GM21367 (cell line): ENCODE results near the gene NDUFB7.
"Not testable (repeated sequence)": the region's sequence is repeated elsewhere in the genome, so short reads cannot be mapped to it uniquely, and the experiment has no call there.

Source experiments
- ATAC-seq: cut with Tn5 transposase; IDR thresholded peaks from one replicate; pipeline ENCODE4 v1.9.1; 2021; ENCODE audit not compliant: unreplicated experiment

The NDUFB7 gene

DNA sequence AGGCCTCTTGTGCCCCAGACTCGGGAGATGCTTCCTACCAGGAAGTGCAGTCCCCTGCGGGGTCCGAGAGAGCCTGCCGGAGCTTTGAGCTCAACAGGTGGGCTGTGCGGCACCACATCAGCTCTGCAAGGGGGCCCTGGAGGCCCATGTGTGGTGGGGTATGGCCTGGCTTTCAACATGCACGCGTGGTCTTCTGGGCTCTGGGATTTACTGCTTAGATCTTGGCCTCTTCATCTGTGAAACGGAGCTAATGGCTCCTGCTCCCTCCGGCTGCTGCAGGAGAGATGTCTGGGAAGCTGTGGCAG is 18.0 kb downstream of the NDUFB7 start:
- no peak for ATAC-seq

DNA sequence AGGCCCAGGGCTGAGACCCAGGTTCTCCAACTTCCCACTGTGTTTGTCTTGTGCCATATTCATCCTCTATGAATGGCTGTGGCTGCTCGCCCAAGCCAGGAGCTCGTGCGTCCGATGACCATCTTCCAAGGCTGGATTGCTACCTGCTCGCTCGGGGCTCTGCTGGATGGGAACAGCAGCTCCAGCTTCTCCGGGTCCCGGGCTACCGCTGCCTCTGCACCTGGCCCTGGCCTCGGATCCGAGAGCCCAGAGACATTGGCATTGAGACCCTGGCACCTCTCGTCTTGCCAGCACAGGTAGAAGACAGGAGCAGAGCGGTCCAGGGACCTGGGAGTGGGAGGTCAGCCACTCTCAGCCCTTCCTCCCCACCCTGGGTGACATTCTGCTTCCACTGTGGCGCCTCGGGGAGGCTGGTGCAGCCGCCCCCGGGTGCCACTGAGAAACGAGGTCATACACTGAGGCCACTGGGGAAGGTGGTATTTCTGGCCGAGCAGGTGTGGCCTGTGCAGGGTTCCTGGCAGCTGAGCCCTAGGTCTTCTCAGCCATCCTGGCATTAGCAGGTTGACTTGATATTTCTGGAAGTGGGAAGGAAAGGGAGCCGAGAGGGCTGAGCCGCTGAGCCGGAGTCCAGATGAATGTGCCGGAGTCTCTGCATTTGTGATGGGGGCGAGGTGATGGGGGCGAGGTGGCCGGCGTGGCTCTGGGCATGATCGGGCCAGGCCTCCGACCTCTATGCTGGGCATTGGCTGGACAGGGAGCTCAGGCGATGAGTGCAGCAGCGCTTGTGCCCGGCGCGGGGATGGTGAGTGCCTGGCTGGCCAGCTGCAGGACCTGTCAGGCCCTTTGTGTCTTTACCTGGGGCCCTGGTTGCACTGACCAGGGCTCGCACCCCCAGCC is 18.6 kb downstream of the NDUFB7 start:
- no peak for ATAC-seq

DNA sequence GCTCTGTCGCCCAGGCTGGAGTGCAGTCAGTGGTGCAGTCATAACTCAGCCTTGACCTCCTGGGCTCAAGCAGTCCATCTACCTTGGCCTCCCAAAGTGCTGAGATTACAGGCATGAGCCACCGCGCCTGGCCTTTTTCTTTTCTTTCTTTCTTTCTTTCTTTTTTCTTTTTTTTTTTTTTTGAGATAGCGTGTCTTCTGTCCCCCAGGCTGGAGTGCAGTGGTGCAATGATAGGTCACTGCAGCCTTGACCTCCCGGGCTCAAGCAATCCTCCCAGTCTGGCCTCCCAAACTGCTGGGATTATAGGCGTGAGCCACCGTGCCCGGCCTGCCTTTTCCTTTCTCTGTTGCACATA is 19.9 kb downstream of the NDUFB7 start:
- not testable (repeated sequence) for ATAC-seq

DNA sequence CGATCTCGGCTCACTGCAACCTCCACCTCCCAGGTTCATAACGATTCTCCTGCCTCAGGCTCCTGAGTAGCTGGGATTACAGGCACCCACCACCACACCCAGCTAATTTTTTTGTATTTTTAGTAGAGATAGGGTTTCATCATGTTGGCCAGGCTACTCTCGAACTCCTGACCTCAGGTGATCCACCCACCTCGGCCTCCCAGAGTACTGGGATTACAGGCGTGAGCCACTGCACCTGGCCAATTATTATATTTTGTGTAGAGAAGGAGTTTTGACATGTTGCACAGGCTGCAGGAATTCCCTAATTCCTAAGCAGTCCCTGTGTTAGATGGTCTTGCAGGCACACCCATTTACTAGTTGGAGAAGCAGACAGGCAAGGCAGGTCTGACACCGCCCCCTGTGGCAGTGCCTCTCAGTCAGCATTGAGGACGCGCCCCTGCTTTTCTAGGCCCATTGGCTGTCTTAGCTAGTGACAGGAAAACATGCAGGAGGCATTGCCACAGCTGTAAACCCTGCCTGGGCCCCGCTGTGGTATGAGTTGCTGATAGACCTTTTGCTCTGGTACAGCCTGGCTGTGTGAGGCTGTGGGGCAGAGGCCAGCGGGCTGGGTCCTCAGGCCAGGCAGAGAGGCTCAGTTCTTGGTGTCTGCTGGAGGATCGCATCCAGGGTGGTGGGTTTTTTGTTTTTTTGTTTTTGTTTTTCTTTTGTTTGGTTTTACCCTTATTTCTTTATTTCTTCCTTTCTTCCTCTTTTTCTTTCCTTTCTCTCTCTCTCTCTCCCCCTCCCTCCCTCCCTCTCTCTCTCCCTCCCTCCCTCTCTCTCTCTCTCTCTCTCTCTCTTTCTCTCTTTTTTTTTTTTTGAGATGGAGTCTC is 20.5 kb downstream of the NDUFB7 start:
- ATAC-seq, result not testable (repeated sequence)

DNA sequence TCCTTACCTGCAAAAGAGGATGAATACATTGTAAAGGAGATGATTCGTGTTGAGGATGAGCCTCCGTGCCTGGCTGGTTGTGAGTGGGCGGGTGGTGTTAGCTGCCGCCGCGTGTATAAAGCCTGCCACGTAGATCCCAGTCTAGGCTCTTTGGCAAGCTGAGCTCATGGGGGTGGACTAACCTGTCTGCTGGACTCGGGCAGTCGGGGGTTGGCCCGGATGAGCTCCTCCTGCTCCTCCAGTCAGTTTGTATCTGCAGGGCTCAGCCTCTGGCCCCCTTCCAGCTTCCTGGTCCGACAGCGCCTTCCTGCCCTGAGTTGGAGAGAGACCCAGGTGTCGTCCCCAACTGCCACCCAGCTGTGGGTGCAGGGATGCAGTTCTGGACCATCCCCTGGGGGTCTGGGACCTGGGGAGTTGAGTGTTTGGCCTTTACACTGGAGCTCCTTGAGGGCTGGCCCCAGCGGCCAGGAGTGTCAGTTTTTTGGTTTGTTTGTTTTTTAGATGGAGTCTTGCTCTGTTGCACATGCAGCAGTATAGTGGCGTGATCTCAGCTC is 21.6 kb downstream of the NDUFB7 start:
- no peak for ATAC-seq

DNA sequence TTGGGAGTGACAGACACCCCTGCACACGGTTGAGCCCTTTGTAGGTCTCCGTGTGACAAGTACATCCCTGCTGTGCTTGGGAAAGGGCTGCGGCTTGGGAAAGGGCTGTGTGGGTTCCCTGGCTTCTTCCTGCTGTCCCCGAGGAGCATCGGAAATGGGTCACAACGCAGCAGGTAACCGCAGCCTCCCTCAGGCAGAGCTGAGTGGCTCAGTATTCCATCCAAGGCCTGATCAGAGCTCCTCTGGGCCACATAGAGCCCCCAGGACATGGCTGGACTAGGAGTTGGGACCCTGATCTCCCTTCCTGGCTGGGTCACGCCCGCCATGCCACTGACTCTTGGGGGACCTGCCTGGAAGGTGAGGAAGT is 26.2 kb downstream of the NDUFB7 start:
- ATAC-seq, result no peak

DNA sequence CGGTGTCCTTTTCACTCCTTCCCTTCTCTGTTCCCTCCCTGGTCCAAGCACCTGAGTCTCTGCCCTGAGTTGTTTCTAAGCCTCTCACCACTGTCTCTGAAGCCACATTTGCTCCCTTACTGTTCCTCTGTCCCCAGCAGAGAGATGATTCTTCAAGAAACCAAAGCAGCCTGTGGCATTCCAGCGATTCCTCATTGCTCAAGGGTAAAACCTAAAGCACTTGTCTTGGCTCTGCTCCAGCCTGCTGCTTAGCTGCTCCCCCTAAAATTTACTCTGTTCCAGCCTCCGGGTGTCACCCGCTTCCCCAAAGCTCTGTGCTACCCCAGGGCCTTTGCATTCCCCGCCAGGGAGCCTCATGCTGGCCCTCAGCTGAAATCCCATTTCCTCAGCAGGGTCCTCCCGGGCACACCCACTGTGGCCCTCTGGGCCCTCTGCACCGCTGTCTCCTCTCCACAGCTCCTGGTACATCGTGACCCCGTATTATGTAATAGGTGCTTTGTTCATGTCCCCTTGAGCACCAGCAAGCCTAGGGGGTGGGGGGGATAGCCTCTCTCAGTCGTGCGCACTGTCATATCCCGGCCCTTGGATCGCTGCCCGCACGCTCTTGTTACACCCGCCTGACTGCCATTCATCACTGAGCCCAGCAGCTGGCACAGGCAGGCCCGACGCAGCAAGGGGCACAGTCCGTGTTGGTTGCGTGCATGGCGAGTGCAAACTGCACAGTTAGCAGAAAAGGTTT is 26.7 kb downstream of the NDUFB7 start:
- no peak for ATAC-seq

DNA sequence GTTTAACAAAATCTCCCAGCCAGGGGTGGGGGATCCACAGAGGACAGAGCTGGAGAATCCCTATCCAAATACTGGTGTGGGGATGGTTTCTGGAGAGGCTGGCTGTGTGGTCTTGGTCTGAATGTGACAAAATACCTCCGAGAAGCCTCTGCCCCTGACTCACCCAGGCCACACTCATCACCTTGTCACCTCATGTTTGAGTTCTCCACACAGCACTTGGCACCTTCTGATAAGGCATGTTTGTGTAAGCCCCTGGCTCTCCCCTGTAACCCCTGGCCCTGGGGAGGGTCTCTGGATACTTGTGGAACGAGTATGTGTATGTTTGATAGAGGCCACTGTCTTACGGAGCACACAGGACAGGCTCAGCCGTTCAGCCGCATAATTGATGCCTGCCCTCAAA is 27.8 kb downstream of the NDUFB7 start:
- ATAC-seq, result no peak

DNA sequence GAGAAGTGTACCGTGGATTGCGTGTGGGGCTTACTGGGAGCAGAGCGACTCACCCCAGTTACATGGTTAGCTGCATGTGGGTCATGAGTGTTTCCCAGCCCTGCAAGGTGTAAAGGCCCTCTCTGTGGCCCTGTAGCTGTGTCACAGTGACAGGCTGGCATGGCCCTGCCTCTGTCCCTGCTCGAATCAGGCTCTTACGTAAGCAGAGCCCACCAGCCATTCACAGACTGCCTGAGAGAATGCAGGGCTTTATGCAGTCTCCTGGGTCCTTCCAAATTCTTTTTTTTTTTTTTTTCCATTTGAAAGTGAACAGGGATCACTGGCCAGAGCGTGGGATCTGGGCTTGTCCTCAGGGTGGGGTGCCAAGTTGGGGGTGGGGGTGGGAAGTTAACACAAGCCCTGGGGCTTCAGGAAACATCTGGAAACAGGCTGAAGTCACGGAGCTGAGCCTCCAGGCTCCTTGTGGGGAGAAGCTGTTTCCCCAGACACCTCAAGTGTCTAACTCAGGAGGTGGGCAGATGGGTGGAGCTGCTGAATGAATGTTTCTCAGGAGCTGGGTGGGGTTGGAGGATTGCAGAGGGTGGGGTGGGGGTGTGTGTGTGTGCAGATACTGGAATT is 29.0 kb downstream of the NDUFB7 start:
- ATAC-seq, result no peak

DNA sequence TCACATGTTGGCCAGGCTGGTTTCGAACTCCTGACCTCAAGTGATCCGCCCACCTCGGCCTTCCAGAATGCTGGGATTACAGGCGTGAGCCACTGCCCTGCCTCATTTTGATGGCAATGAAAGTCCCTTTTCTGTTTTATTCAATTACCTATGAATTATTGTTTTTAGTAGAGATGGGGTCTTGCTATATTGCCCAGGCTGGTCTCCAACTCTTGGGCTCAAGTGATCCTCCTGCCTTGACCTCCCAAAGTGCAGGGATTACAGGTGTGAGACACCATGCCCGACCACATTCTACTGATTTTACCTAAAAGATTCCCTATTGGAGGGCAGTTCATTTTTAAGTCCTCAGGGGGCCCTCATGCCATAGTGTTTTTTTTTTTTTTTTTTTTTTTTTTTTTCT is 29.9 kb downstream of the NDUFB7 start:
- ATAC-seq, result not testable (repeated sequence)

DNA sequence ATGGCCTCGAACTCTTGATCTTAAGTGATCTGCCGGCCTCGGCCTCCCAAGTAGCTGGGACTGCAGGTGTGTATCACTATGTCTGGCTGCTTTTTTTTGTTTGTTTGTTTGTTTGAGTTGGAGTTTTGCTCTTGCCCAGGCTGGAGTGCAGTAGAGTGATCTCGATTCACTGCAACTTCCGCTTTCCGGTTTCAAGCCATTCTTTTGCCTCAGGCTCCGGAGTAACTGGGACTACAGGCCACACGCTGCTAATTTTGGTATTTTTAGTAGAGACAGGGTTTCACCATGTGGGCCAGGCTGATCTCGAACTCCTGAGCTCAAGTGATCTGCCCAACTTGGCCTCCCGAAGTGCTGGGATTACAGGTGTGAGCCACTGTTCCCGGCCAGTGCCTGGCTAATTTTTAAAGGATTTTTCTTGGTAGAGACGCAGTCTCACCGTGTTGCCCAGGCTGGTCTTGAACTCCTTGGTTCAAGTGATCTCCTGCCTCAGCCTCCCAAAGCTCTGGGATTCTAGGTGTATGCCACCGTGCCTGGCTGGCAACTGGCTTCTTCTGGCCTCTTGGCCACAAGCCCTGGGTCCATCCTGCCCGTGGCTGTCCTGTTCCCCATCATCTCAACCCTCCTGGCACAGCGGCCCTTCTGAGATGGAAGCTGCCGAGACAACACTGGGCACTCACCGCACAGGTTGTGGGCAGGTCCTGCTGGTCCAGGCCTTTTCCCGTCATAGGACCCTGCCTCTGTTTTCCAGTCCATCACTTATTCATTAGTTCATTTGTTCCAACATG is 30.9 kb downstream of the NDUFB7 start:
- no peak for ATAC-seq

DNA sequence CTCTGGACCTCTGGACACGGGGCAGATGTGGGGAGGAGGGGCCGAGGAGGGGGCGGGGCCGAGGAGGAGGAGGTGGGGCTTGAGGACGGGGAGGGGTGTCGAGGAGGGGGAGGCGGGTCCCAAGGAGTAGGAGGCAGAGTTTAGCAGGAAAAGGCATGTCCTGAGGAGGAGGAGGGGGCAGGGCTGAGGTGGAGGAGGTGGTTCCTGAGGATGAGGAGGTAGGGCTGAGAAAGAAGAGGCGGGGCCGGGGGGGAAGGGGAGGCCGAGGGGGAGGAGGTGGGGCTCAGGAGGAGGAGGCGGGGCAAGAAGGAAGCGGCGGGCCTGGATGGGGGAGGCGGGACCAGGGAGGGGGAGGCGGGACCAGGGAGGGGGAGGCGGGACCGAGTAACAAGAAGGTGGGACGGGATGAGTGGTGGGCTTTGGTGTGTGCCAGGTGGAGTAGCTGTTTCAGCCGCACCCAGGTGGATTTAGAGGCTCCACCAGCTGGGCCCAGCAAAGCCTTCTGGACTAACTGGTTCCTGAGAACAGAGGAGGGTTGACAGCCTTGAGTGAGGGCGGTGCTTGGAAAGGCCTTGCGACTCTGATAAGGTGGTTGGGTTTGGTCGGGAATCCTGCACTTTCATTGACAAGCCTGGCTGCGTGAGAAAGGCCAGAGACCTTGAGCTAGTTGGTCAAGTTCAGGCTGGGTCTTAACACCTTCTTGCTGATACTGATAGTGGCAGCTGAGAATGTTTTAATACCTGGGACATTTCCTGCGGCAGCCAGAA is 34.8 kb downstream of the NDUFB7 start:
- ATAC-seq, result no peak

DNA sequence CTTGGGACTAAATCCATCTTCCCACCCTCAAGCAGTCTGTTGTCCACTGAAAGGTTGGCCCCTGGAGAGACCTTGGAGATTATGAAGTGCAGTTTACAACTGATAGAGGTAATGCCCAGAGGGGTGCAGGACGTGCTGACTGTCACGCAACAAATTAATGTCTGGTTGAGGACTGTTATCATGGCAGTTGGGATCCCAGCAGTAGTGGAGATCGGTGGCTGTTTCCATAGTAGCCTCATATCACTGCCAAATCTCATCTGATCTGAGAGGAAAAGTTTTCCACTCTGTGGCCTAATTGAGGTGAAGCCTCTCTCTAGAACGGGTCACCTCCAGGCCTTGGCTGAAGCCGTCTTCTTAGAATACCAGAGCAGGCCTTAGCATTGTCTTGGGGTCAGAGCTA is 38.4 kb downstream of the NDUFB7 start:
- ATAC-seq, result no peak

DNA sequence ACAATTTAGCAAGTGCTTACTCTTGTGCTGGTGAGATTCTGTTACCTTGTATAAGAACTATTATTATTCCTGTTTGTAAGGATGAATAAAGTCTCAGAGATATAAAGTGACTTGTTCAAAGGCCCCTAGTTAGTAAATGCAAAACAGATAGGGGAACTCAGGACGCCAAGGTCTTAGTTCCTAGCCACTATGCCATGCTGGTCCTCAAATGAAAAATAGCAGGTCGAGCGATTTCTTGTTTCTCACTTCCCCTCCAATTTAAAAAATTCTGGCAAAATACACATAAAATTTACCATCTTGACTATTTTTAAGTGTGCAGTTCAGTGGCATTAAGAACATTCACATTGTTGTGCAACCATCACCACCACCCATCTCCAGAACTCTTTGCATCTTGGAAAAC is 41.4 kb downstream of the NDUFB7 start:
- no peak for ATAC-seq

DNA sequence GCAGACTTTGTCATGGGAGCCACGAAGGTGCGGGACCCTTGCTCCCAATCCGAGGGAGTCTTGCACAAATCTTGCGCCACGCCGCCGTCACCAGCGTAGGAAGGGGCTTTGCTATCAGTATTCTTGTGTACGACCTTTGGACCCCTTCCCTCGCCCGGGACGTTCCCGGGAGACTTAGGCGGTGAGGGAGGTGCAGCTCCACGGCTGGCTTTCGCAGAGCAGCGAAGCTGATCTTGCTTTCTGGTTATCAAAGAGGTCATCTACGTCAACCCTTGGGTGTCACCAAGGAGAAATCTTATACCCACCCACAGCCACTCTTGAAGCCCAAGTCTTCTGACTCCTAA is 41.9 kb downstream of the NDUFB7 start:
- no peak for ATAC-seq

DNA sequence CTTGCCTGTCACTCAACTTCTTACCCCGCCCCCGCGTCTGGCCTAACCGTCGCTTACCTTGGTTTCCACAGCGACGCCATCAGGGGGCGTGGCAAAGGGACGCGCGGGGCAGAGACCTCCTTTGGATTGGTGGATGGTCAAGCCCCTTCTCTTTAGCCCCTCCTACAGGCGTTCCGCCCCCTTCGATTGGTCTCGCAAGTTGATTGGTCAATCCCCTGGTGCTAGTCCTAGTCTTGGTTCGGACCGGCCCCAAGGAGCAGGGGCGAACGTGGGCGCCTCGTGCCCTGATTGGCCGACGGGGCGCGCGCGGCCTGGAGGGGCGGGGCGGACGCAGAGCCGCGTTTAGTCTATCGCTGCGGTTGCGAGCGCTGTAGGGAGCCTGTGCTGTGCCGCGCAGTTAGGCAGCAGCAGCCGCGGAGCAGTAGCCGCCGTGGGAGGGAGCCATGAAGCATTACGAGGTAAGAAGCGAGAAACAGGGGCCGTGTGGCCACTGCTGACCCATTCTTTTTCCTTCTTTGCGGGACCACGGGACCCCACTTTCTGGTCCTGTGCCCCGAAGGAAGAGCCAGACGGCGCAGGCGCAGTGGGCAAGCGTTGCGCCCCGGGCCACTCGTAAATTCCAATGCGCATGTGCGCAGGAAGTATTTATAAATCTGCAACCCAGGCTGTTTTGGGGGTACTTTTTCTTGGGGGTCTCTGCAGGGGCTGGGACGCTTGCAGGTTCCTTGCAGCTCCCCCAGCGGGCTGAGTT is 42.4 kb downstream of the NDUFB7 start, which contains the start of gene TECR:
Gene TECR, plus strand, starts transcription at position 341 of the 751 bp plus-strand sequence. Its CDS starts 103 bp downstream, at position 444.
- peak; percentile 91 for ATAC-seq

DNA sequence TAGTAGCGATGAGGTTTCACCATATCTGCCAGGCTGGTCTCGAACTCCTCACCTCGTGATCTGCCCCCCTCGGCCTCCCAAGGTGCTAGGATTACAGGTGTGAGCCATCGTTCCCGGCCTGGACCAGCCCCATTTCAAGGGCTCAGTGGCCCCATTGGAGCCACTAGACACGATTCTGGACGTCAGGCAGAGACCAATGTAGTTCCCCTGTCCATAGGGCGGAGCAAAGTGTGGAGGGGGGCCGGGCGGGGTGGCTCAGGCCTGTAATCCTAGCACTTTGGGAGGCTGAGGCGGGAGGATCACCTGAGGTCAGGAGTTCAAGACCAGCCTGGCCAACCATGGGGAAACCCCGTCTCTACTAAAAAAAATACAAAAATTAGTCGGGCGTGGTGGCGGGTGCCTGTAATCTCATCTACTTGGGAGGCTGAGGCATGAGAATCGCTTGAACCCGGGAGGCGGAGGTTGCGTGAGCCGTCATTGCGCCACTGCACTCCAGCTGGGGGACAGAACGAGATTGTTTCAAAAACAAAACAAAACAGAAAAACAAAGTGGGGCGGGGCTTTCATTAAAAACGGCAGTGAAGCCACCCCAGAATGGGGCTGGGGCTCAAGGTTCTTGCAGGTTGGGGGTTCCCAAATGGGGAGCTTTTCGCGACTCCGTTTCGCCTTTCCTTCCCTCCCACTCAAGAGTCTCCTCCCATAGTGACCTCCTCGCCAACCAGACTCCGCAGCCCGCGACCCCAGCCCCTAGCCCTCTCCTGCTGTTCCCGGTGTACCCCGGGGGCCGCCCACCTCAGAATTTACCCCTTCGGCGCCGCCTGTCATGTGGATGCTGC is 43.2 kb downstream of the NDUFB7 start:
- no peak for ATAC-seq

DNA sequence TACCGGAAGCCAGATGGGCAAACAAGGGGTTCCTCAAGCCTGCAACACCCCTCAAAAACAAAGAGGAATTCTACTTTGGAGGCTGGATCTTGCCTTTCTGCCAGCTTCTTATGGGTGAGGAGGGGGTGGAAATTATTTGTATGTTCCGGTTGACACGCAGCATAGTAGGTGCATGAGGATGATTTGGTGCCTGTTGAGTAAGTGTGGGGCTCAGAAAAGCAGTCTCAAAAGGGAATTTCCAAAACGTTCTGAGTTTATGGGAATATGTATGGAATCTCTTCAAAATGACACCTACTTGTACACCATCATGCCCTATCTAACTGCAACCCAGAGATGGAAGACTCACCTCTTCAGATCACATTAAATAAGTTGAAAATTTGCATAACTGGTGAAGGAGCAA is 45.4 kb downstream of the NDUFB7 start:
- ATAC-seq, result no peak
